HL-60 (cell line): ENCODE data around the gene ANO3.

Source experiments
- CTCF ChIP-seq: IDR thresholded peaks from one replicate; pipeline ENCODE4 v1.5.1; 2011; ENCODE audit warnings: low read length, control low read depth, inconsistent platforms; ENCODE audit not compliant: insufficient read depth
- POLR2AphosphoS5 ChIP-seq: IDR thresholded peaks from 2 replicates; pipeline ENCODE4 v1.6.1; 2012; ENCODE audit warnings: low read depth
- REST ChIP-seq: IDR thresholded peaks from 2 replicates; pipeline ENCODE4 v1.6.1; 2012; ENCODE audit warnings: low read depth; ENCODE audit not compliant: insufficient replicate concordance
- SPI1 ChIP-seq: IDR thresholded peaks from 2 replicates; pipeline ENCODE4 v1.6.1; 2012; ENCODE audit warnings: low read depth, mild to moderate bottlenecking, borderline replicate concordance

- no peak for TF ChIP-seq CTCF
- no peak for TF ChIP-seq POLR2AphosphoS5
- TF ChIP-seq REST: no peak
- TF ChIP-seq SPI1: no peak
These were observed 205.4 kb downstream of the ANO3 start for GRCh38 chr11:26537341-26537740.
